Parietal lobe (tissue), 2 donors: Measurements from ENCODE around the gene TFEB. TPM values are rescaled to one million over a fixed set of nuclear protein-coding genes. Genes with fewer than 3 reads are reported as not detected.

Experiments used
- small RNA-seq: library from RNA; depleted of rRNA; stranded (forward); fragments of <200 nt; gene quantifications from one replicate; pipeline ENCODE3, GENCODE V24; 2014; ENCODE audit warnings: low replicate concordance
- total RNA-seq: library from RNA; depleted of rRNA; stranded (reverse); fragments of >200 nt; gene quantifications from one replicate; pipeline ENCODE4 v1.2.3, GENCODE V29; 2014

Gene TFEB
- total RNA-seq: 2.2 TPM

GRCh38 chr6:41735427-41736185 lies at the start of gene TFEB:
TSS of gene TFEB (minus strand) at chr6:41735608. CDS start at chr6:41691213, 44,395 bp downstream.

GRCh38 chr6:41780551-41781365 lies 45.4 kb upstream of the TFEB start, which contains the start of gene PRICKLE4:
TSS of gene PRICKLE4 (plus strand) at chr6:41780782. CDS start at chr6:41783474, 2,692 bp downstream.

GRCh38 chr6:41779788-41780550 lies 44.6 kb upstream of the TFEB start, which contains the start of gene FRS3:
TSS of gene FRS3 (minus strand) at chr6:41779900. CDS start at chr6:41776987, 2,913 bp downstream.

GRCh38 chr6:41747256-41748101 lies 12.1 kb upstream of the TFEB start, which contains the start of gene PGC:
TSS of gene PGC (minus strand) at chr6:41747397. CDS start at chr6:41747334, 63 bp downstream.

DNA sequence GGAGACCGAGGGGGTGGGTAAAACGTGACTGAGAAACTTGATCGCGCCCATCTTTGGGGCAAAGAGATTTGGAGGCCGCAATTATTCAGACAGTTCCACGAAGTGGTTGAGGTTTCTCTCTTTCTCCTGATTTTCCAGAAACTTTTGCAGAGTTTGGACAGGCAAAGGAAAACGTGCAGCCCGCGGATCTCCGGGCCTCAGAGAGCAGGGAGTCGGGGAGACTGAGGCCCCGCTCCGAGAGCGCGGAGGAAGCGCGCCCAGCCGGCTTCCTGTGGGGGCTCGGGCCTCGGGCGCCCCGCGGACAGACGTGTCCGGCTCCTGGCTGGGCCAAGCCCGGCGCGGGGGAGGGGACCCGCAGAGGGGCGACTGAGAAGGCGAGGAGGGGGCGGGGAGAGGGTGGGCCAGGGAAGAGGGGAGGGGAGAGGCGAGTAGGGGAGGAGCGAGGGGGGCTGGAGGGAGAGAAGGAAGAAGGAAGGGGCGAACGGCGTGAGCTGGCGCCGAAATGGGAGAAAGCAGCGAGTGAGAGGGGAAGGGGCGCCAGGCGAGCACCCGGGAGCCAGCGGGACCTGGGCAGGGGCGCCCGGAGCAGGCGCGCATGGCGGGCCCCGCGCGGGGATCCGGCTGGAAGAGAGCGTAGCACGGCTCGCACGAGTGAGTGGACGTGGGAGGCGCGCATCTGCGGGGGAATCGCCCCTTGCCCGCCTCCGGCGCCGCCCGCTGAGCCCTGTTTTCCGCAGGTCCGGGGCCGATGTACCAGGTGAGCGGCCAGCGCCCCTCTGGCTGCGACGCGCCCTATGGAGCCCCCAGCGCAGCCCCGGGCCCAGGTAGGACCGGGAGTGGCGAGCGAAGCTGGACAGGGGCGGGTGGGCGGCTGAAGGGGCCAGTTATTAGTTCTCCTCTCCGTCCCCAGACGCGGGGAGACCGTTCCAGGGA lies 97.1 kb downstream of the TFEB start, which contains the start of gene MDFI:
TSS of gene MDFI (plus strand) at position 467 of the 933 bp plus-strand sequence. CDS start at position 749, 282 bp downstream.

Small RNA genes lying within 50 kb of the gene (small RNA-seq; reads per million reads assigned to genes)
- gene AL365205.3: not detected

Other genes starting within 250 kb of the TFEB start
- gene FOXP4, start 189.2 kb downstream of the TFEB start, total RNA-seq: 3.4 TPM
- 12.5 TPM for gene MDFI, start 97.1 kb downstream of the TFEB start, total RNA-seq
- not detected for gene PGC, start 11.8 kb upstream of the TFEB start, total RNA-seq
- gene FRS3, start 44.3 kb upstream of the TFEB start, total RNA-seq: 9.4 TPM
- 1.6 TPM for gene PRICKLE4, start 45.2 kb upstream of the TFEB start, total RNA-seq
- gene TOMM6, start 52.1 kb upstream of the TFEB start, total RNA-seq: 30.4 TPM
- 24.4 TPM for gene USP49, start 159.8 kb upstream of the TFEB start, total RNA-seq
- gene MED20, start 185.5 kb upstream of the TFEB start, total RNA-seq: 21.0 TPM
- 11.9 TPM for gene BYSL, start 185.9 kb upstream of the TFEB start, total RNA-seq
- gene CCND3, start 206.2 kb upstream of the TFEB start, total RNA-seq: 16.0 TPM